ENCODE measurements around the gene PDIA5.

PDIA5 gene

DNA sequence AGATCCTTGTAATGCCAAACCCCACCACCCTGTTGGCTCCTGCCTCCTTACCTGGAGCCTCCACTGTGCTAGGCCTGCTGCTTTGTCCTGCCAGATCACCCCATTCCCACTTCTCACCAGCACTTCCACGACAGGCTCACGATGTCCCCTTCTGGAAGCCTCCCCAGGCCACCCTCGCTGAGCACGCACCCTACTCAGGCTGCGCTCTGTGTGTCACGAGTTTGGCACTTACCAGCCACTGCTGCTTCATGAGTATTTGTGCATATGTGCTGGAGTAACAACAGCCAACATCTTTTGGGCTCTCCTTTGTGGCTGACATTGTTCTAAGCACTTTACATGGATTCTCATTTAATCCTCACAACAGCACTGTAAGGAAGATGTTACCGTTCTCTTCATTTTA is 58.1 kb downstream of the PDIA5 start:
- no peak overlapping the region for H3K4me3 ChIP-seq (ENCODE audit: low read depth, low read length)
- TF ChIP-seq, protein P1, sequence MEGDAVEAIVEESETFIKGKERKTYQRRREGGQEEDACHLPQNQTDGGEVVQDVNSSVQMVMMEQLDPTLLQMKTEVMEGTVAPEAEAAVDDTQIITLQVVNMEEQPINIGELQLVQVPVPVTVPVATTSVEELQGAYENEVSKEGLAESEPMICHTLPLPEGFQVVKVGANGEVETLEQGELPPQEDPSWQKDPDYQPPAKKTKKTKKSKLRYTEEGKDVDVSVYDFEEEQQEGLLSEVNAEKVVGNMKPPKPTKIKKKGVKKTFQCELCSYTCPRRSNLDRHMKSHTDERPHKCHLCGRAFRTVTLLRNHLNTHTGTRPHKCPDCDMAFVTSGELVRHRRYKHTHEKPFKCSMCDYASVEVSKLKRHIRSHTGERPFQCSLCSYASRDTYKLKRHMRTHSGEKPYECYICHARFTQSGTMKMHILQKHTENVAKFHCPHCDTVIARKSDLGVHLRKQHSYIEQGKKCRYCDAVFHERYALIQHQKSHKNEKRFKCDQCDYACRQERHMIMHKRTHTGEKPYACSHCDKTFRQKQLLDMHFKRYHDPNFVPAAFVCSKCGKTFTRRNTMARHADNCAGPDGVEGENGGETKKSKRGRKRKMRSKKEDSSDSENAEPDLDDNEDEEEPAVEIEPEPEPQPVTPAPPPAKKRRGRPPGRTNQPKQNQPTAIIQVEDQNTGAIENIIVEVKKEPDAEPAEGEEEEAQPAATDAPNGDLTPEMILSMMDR (IDR thresholded peaks at IDR 0.05; ENCODE audit: low read depth, low read length, missing control alignments) = no peak
- no peak for DNase-seq (ENCODE audit: low read depth)
- in situ Hi-C loops (cut with HindIII; ENCODE audit: low sequenced_read_pairs) = no loop called here

DNA sequence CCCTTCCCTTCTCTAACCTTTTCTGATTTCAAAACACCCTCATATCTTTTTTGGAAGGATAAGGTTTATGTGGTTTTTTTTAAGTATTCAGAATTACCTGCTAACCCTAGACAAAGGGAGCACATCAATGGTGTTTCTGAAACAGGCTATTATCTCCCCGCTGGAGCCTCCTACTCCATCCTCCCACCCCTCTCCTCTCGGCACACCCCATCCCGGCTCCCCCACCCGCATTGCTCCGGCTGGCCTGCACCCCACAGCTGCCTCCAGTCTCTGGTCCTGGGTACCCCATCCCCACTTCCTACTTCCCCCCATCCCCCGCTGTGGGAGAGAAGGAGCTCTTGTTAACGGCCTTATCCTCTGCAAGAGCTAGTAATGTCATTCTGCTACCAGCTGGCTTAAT is 59.2 kb downstream of the PDIA5 start:
- in situ Hi-C loops (cut with HindIII; ENCODE audit: low sequenced_read_pairs) = no loop called here
- no peak overlapping the region for H3K4me3 ChIP-seq (ENCODE audit: low read depth, low read length)
- TF ChIP-seq, protein P1 (IDR thresholded peaks at IDR 0.05; ENCODE audit: low read depth, low read length, missing control alignments) = no peak
- no peak for DNase-seq (ENCODE audit: low read depth)

DNA sequence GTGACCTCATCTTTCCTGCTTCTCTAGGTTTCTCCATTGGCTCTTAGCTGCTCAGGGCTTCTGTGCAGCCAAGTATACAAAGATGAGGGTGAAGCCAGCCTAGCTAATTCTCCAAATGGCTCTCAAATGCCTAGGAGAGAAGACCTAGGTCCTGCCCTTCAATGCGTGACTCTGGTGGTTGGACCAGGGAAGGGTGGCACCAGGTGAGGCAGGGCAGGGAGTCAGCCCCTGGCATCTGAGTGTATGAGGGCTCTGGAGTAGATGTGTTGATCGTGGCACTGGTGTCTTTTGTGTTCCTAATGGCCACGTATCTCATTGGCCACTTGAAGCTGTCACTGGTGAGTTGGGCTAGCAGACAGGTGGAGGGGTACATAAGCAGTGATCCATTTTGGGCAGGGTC is 59.8 kb downstream of the PDIA5 start:
- in situ Hi-C loops (cut with HindIII; ENCODE audit: low sequenced_read_pairs) = no loop called here
- H3K4me3 ChIP-seq (ENCODE audit: low read depth, low read length) = no peak overlapping the region
- no peak for DNase-seq (ENCODE audit: low read depth)
- TF ChIP-seq, protein P1 (IDR thresholded peaks at IDR 0.05; ENCODE audit: low read depth, low read length, missing control alignments) = no peak

DNA sequence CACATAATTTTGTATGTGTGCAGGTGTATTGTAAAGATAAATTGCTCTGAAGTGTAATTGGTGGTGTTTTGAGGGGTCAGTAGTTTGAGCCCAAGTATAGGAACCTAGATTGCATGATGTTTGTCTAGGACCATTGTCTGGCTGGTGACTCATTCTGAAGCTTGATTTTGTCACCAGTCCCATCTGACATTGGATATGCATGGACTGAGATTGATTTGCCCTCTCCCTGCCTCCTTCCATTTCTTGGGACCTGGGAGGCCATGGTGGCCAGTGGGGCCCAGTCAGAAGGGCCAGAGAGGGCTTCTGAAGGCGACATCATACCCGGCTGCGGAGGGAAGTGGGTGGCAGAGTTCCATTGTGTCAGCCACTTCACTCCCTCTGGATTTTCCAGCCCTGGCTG is 62.3 kb downstream of the PDIA5 start:
- TF ChIP-seq, protein P1 (IDR thresholded peaks at IDR 0.05; ENCODE audit: low read depth, low read length, missing control alignments) = no peak
- in situ Hi-C loops (cut with HindIII; ENCODE audit: low sequenced_read_pairs) = no loop called here
- H3K4me3 ChIP-seq (ENCODE audit: low read depth, low read length) = no peak overlapping the region
- no peak for DNase-seq (ENCODE audit: low read depth)

DNA sequence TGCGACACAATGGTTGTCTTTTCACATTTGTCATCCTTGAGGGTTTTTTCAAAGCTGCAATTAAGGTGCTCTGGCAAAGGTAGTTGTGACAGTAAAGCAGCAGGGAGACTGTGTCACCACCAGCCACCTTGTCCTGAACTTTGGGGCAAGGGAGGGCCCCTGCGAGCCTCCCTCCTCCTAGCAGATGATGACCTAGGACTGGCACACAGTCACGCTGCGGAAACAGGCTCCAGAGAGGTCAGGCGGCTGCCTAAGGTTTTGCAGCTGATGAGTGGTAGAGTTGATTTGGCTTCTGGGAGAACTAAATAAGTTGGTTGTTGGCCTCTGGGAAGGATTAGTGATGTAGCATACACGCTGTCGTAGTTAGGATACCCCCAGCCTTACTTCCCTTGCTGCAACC is 62.7 kb downstream of the PDIA5 start:
- no peak for DNase-seq (ENCODE audit: low read depth)
- in situ Hi-C loops (cut with HindIII; ENCODE audit: low sequenced_read_pairs) = no loop called here
- TF ChIP-seq, protein P1 (IDR thresholded peaks at IDR 0.05; ENCODE audit: low read depth, low read length, missing control alignments) = no peak
- no peak overlapping the region for H3K4me3 ChIP-seq (ENCODE audit: low read depth, low read length)

DNA sequence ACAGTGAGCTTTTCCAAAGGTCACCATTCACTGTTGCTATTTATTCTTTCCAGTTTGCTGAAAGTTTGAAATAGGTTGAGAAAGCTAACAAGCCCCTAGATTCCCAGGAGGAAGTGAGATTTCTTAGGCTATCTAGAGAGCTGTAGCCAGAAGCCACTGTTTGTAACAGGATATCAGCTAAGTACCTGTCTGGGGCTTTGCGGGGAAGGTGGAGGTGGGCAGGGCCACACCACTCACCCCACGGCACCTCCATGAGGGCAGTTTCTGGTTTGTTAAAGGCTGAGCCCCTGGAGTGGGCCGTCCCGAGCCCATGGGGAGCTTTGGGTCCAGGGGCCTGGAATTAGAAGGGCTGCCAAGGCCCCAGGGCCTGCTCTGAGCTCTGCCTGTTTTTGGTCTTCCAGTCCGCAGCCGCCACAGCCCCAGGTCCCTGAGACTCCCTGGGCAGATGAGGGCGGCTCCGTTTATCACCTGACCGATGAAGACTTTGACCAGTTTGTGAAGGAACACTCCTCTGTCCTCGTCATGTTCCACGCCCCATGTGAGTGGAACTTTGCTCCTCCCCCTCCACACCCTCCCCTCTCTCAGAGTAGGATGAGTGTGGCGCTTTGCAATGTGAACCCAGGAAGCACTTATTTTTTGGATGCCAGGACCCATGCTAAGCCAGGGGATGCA is 63.4 kb downstream of the PDIA5 start:
- no peak for DNase-seq (ENCODE audit: low read depth)
- TF ChIP-seq, protein P1 (IDR thresholded peaks at IDR 0.05; ENCODE audit: low read depth, low read length, missing control alignments) = no peak
- in situ Hi-C loops (cut with HindIII; ENCODE audit: low sequenced_read_pairs) = no loop called here
- no peak overlapping the region for H3K4me3 ChIP-seq (ENCODE audit: low read depth, low read length)

Data from astrocyte of the cerebellum (primary cell).